ENCODE results near the gene INHBC. TPM values are rescaled to one million over a fixed set of nuclear protein-coding genes. Genes with fewer than 3 reads are reported as not detected.

INHBC gene
- polyA plus RNA-seq, 1 of the 3 experiments (the other 2 are of a cell fraction): 0.08 TPM

GRCh38 chr12:57385586-57385985 is 49.0 kb upstream of the INHBC start:
- Histone ChIP-seq H4K20me1 (ENCODE audit: insufficient read depth) (no peaks in the 10 kb centered on the region), H3K4me3 (ENCODE audit: low read depth in 2 of 2, low read length in 1 of 2) (no peak overlapping the region), H3K9me2 (no peaks in the 10 kb centered on the region), H3K36me3 (replicated peaks in 1 of 2; ENCODE audit: control insufficient read depth in 1 of 2, insufficient read depth in 2 of 2, low read length in 1 of 2) (peaks cover 0 to 3% of the 10 kb centered on the region in 2 experiments), H3K9me3 (no peaks in the 10 kb centered on the region), H3K4me1 (ENCODE audit: control insufficient read depth in 1 of 2, insufficient read depth in 2 of 2, low read depth in 1 of 2, low read length in 1 of 2) (peaks cover 0 to 11% of the 10 kb centered on the region in 2 experiments; a peak in 2 of 4 replicates), H3K79me2 (ENCODE audit: insufficient read depth) (peaks cover 10% of the 10 kb centered on the region; the same call in 1 of the 2 replicates), H3K27me3 (ENCODE audit: insufficient read depth) (no peaks in the 10 kb centered on the region), H3F3A (replicated peaks; ENCODE audit: insufficient read depth) (peaks cover 20% of the 10 kb centered on the region), H3K27ac (ENCODE audit: low read depth in 2 of 2, low read length in 1 of 2) (no peak overlapping the region), H3K4me2 (no peak overlapping the region), H3K9ac (no peak overlapping the region), H2AFZ (ENCODE audit: low read depth) (no peak overlapping the region)
- POLR2A ChIA-PET: no interaction called here
- no peak for DNase-seq
- CTCF ChIA-PET: interaction anchor here (0.8 to 1.2 kb wide), 3 partner anchors 16 to 78 kb away, joined by 3 read pairs; no protein-coding TSS in a partner anchor
- TF ChIP-seq GATA2 (CRISPR knock-in tag; IDR thresholded peaks at IDR 0.05): no peak
- no peak for TF ChIP-seq SMC3 (IDR thresholded peaks at IDR 0.05; ENCODE audit: low read depth, low read length)
- TF ChIP-seq TCF12 (IDR thresholded peaks at IDR 0.05): no peak
- TF ChIP-seq PBX3 (IDR thresholded peaks at IDR 0.05): no peak
- TF ChIP-seq CHD2 (IDR thresholded peaks at IDR 0.05; ENCODE audit: low read length, partially characterized antibody): no peak
- TF ChIP-seq TAF1 (IDR thresholded peaks at IDR 0.05; ENCODE audit: borderline replicate concordance, low read depth, low read length): no peak
- TF ChIP-seq RFX5 (IDR thresholded peaks at IDR 0.05; ENCODE audit: low read length): no peak
- TF ChIP-seq MEF2A (IDR thresholded peaks at IDR 0.05; ENCODE audit: borderline replicate concordance, low read depth): no peak
- TF ChIP-seq EP300 (IDR thresholded peaks at IDR 0.05; ENCODE audit: borderline replicate concordance in 1 of 2, low read depth in 1 of 2, low read length in 1 of 2): no peak
- no peak for TF ChIP-seq TEAD4 (IDR thresholded peaks at IDR 0.05; ENCODE audit: borderline replicate concordance, insufficient read depth)
- no peak for TF ChIP-seq ELF1 (IDR thresholded peaks at IDR 0.05)
- no peak for TF ChIP-seq RCOR1 (IDR thresholded peaks at IDR 0.05; ENCODE audit: low read length)
- no peak for TF ChIP-seq EZH2phosphoT487 (IDR thresholded peaks at IDR 0.05; ENCODE audit: borderline replicate concordance, low read depth)
- TF ChIP-seq YY1 (IDR thresholded peaks at IDR 0.05; ENCODE audit: low read depth): no peak
- 98% methylated on average over 3 of the region's 3 CpGs for WGBS (ENCODE audit: low lambda C conversion rate)

DNA sequence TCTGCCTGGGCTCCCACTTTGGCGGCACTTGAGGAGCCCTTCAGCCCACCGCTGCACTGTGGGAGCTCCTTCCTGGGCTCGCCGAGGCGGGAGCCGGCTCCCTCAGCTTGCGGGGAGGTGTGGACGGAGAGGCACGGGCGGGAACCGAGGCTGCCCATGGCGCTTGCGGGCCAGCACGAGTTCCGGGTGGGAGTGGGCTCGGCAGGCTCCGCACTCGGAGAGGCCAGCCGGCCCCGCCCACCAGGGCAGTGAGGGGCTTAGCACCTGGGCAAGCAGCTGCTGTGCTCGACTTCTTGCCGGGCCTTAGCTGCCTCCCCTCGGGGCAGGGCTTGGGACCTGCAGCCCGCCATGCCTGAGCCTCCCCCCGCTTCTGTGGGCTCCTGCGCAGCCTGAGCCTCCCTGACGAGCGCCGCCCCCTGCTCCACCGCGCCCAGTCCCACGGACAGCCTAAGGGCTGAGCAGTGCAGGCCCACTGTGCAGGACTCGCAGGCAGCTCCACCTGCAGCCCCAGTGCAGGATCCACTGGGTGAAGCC is 48.3 kb upstream of the INHBC start:
- Histone ChIP-seq H3K36me3 (replicated peaks in 1 of 2; ENCODE audit: control insufficient read depth in 1 of 2, insufficient read depth in 2 of 2, low read length in 1 of 2) (peaks cover 0 to 3% of the 10 kb centered on the region in 2 experiments), H2AFZ (ENCODE audit: low read depth) (no peak overlapping the region), H3K4me1 (ENCODE audit: control insufficient read depth in 1 of 2, insufficient read depth in 2 of 2, low read depth in 1 of 2, low read length in 1 of 2) (peaks cover 0 to 11% of the 10 kb centered on the region in 2 experiments; a peak in 2 of 4 replicates), H3K27me3 (ENCODE audit: insufficient read depth) (no peaks in the 10 kb centered on the region), H3K9me2 (no peaks in the 10 kb centered on the region), H3K27ac (ENCODE audit: low read depth in 2 of 2, low read length in 1 of 2) (no peak overlapping the region), H3K9me3 (no peaks in the 10 kb centered on the region), H3K4me3 (ENCODE audit: low read depth in 2 of 2, low read length in 1 of 2) (no peak overlapping the region), H3F3A (replicated peaks; ENCODE audit: insufficient read depth) (peaks cover 23% of the 10 kb centered on the region), H4K20me1 (ENCODE audit: insufficient read depth) (no peaks in the 10 kb centered on the region), H3K4me2 (no peak overlapping the region), H3K79me2 (ENCODE audit: insufficient read depth) (peaks cover 10% of the 10 kb centered on the region; the same call in 1 of the 2 replicates), H3K9ac (no peak overlapping the region)
- POLR2A ChIA-PET: no interaction called here
- no peak for DNase-seq
- WGBS (ENCODE audit: low lambda C conversion rate): 90% methylated on average over 2 of the region's 33 CpGs
- CTCF ChIA-PET: interaction anchor here (1.2 kb wide), 1 partner anchor 26 kb away, joined by 3 read pairs; no protein-coding TSS in a partner anchor
- TF ChIP-seq FOXM1 (IDR thresholded peaks at IDR 0.05; ENCODE audit: low read depth) (no peak), EZH2phosphoT487 (IDR thresholded peaks at IDR 0.05; ENCODE audit: borderline replicate concordance, low read depth) (no peak), YY1 (IDR thresholded peaks at IDR 0.05; ENCODE audit: low read depth) (no peak), MAX (IDR thresholded peaks at IDR 0.05; ENCODE audit: low read depth) (no peak), TCF12 (IDR thresholded peaks at IDR 0.05) (no peak), USF2 (IDR thresholded peaks at IDR 0.05; ENCODE audit: borderline replicate concordance, low read depth, low read length) (no peak), SMC3 (IDR thresholded peaks at IDR 0.05; ENCODE audit: low read depth, low read length) (no peak), RCOR1 (IDR thresholded peaks at IDR 0.05; ENCODE audit: low read length) (no peak)
- TF ChIP-seq, protein P1, sequence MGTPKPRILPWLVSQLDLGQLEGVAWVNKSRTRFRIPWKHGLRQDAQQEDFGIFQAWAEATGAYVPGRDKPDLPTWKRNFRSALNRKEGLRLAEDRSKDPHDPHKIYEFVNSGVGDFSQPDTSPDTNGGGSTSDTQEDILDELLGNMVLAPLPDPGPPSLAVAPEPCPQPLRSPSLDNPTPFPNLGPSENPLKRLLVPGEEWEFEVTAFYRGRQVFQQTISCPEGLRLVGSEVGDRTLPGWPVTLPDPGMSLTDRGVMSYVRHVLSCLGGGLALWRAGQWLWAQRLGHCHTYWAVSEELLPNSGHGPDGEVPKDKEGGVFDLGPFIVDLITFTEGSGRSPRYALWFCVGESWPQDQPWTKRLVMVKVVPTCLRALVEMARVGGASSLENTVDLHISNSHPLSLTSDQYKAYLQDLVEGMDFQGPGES (IDR thresholded peaks at IDR 0.05; ENCODE audit: low read depth, low read length): no peak
